Measurements from ENCODE around the gene BRMS1. TPM values are rescaled to one million over a fixed set of nuclear protein-coding genes. Genes with fewer than 3 reads are reported as not detected.

BRMS1 gene
- total RNA-seq, 2 donors from 2014 or later, result 55.7 to 71.3 TPM

- H3K27me3 ChIP-seq (replicated peaks; ENCODE audit: insufficient read depth), result peaks cover 3% of the 10 kb centered on the region
- WGBS, result 8% methylated on average over 36 of the region's 36 CpGs
- intact Hi-C loops (cut with DNase I), result no loop called here
- H3K36me3 ChIP-seq, result no peaks in the 10 kb centered on the region
- peak overlapping the region; percentile 86 to 90 for H3K27ac ChIP-seq
- no peak for TF ChIP-seq POLR2AphosphoS5 (IDR thresholded peaks at IDR 0.05)
- no peak for TF ChIP-seq POLR2A (IDR thresholded peaks at IDR 0.05)
- H3K4me1 ChIP-seq (replicated peaks), result peaks cover 16% of the 10 kb centered on the region
- no peaks in the 10 kb centered on the region for H3K9me3 ChIP-seq
- H3K4me3 ChIP-seq, result peak overlapping the region; percentile 67 to 86
- peak; percentile 68 for DNase-seq (ENCODE audit: low spot score)
Measured at GRCh38 chr11:66289548-66290329, 55.2 kb downstream of the BRMS1 start.

GRCh38 chr11:66288671-66289547 lies 56.0 kb downstream of the BRMS1 start, which contains the start of gene YIF1A:
Gene YIF1A, minus strand, starts transcription at chr11:66289143. Its CDS starts 158 bp downstream, at chr11:66288985.
- H3K36me3 ChIP-seq, result no peaks in the 10 kb centered on the region
- WGBS, result under 1% methylated on average over 77 of the region's 87 CpGs
- intact Hi-C loops (cut with DNase I), result no loop called here
- no peaks in the 10 kb centered on the region for H3K27me3 ChIP-seq (replicated peaks; ENCODE audit: insufficient read depth)
- peaks cover 16% of the 10 kb centered on the region for H3K4me1 ChIP-seq (replicated peaks)
- H3K27ac ChIP-seq, result peak within 1 kb of the TSS; percentile 86 to 90
- peak within 1 kb of the TSS; percentile 67 to 86 for H3K4me3 ChIP-seq
- DNase-seq (ENCODE audit: low spot score), result peak; percentile 99
- H3K9me3 ChIP-seq, result no peaks in the 10 kb centered on the region
- TF ChIP-seq POLR2A (IDR thresholded peaks at IDR 0.05) (peak; percentile 82), CTCF (IDR thresholded peaks at IDR 0.05) (no peak), POLR2AphosphoS5 (IDR thresholded peaks at IDR 0.05) (peak; percentile 98)

GRCh38 chr11:66287889-66288670 lies 56.8 kb downstream of the BRMS1 start:
- H3K4me3 ChIP-seq, result peak overlapping the region; percentile 67 to 86
- intact Hi-C loops (cut with DNase I), result no loop called here
- no peaks in the 10 kb centered on the region for H3K9me3 ChIP-seq
- no peaks in the 10 kb centered on the region for H3K27me3 ChIP-seq (replicated peaks; ENCODE audit: insufficient read depth)
- no peak for DNase-seq (ENCODE audit: low spot score)
- TF ChIP-seq CTCF (IDR thresholded peaks at IDR 0.05) (no peak), POLR2A (IDR thresholded peaks at IDR 0.05) (no peak), POLR2AphosphoS5 (IDR thresholded peaks at IDR 0.05) (no peak)
- 32% methylated on average over 20 of the region's 20 CpGs for WGBS
- H3K4me1 ChIP-seq (replicated peaks), result peaks cover 16% of the 10 kb centered on the region
- H3K27ac ChIP-seq, result peak overlapping the region; percentile 86 to 90
- no peaks in the 10 kb centered on the region for H3K36me3 ChIP-seq

Small RNA genes within 50 kb of the gene (small RNA-seq; reads per million reads assigned to genes)
- gene RF00017 (0 reads per million in 2 donors), gene RNU1-84P (0 reads per million in 2 donors)

Other genes starting within 250 kb of the BRMS1 start
- gene KLC2, start 87.4 kb downstream of the BRMS1 start, total RNA-seq, result 10 to 100 TPM; 22.5 to 49.8 TPM
- gene RAB1B, start 76.5 kb downstream of the BRMS1 start, total RNA-seq, result 100 to 1,000 TPM; 140 to 166 TPM
- gene CNIH2, start 66.9 kb downstream of the BRMS1 start, total RNA-seq, result 1 to 10 TPM in 1 of 2 donors, not detected in 1; 3.6 TPM
- gene YIF1A, start 56.0 kb downstream of the BRMS1 start, total RNA-seq, result 100 to 1,000 TPM in 1 of 2 donors, 10 to 100 TPM in 1; 92.6 to 112 TPM
- gene TMEM151A, start 53.2 kb downstream of the BRMS1 start, total RNA-seq, result under 1 TPM; 0.17 to 0.50 TPM
- gene CD248, start 28.1 kb downstream of the BRMS1 start, total RNA-seq, result 1 to 10 TPM; 1.9 to 7.3 TPM
- gene RIN1, start 8.7 kb downstream of the BRMS1 start, total RNA-seq, result 10 to 100 TPM; 12.8 to 16.9 TPM
- gene B4GAT1, start 2.5 kb upstream of the BRMS1 start, total RNA-seq, result 10 to 100 TPM; 47.0 to 64.9 TPM
- 10 to 100 TPM; 10.1 to 12.5 TPM for gene SLC29A2, start 26.7 kb upstream of the BRMS1 start, total RNA-seq
- gene NPAS4, start 75.9 kb upstream of the BRMS1 start, total RNA-seq, result under 1 TPM in 1 of 2 donors, not detected in 1; 0.74 TPM
- 10 to 100 TPM; 44.2 to 51.2 TPM for gene MRPL11, start 93.7 kb upstream of the BRMS1 start, total RNA-seq
- gene PELI3, start 121.8 kb upstream of the BRMS1 start, total RNA-seq, result 10 to 100 TPM; 23.9 to 27.0 TPM
- 10 to 100 TPM; 37.0 to 53.6 TPM for gene DPP3, start 135.3 kb upstream of the BRMS1 start, total RNA-seq
- 100 to 1,000 TPM; 106 to 148 TPM for gene BBS1, start 165.5 kb upstream of the BRMS1 start, total RNA-seq
- gene ZDHHC24, start 200.9 kb upstream of the BRMS1 start, total RNA-seq, result 10 to 100 TPM; 24.9 to 37.8 TPM
- not detected for gene ACTN3, start 201.8 kb upstream of the BRMS1 start, total RNA-seq
- gene CTSF, start 223.5 kb upstream of the BRMS1 start, total RNA-seq, result 100 to 1,000 TPM; 119 to 130 TPM
- gene CCDC87, start 248.0 kb upstream of the BRMS1 start, total RNA-seq, result 1 to 10 TPM in 1 of 2 donors, under 1 TPM in 1; 0.82 to 3.8 TPM
- gene CCS, start 248.1 kb upstream of the BRMS1 start, total RNA-seq, result 10 to 100 TPM; 31.0 to 63.8 TPM